K562 (cell line): ENCODE measurements around the gene NEXN. TPM values are rescaled to one million over a fixed set of nuclear protein-coding genes. Genes with fewer than 3 reads are reported as not detected.

Experiments
- CAMTA2 ChIP-seq: fragments of 250-450 bp; sonication (Bioruptor Pico); conservative IDR thresholded peaks from 2 replicates; pipeline ENCODE4 v1.5.1; 2022
- CBX5 ChIP-seq: IDR thresholded peaks from 2 replicates; pipeline ENCODE4 v1.6.1; 2014; ENCODE audit warnings: low read depth, borderline replicate concordance
- CEBPB ChIP-seq: fragments of 450-650 bp; IDR thresholded peaks from 2 replicates; pipeline ENCODE4 v1.6.1; 2016; ENCODE audit warnings: missing genetic modification characterization, missing compliant biosample characterization
- E4F1 ChIP-seq: fragments of 250-450 bp; sonication (Bioruptor Pico); IDR thresholded peaks from 2 replicates; pipeline ENCODE4 v1.5.0; 2021; ENCODE audit warnings: mild to moderate bottlenecking, borderline replicate concordance
- EGR1 ChIP-seq: fragments of 450-650 bp; conservative IDR thresholded peaks from 2 replicates; pipeline ENCODE4 v1.6.1; 2017; ENCODE audit warnings: mild to moderate bottlenecking
- HDAC3 ChIP-seq: fragments of 450-650 bp; IDR thresholded peaks from 2 replicates; pipeline ENCODE4 v1.6.1; 2018; ENCODE audit warnings: borderline replicate concordance, mild to moderate bottlenecking, moderate library complexity; ENCODE audit not compliant: partially characterized antibody
- HDAC8 ChIP-seq: fragments of 450-650 bp; IDR thresholded peaks from 2 replicates; pipeline ENCODE4 v1.6.1; 2016; ENCODE audit warnings: mild to moderate bottlenecking, missing genetic modification characterization, moderate library complexity, missing compliant biosample characterization
- KAT7 ChIP-seq: sonication (generic); formaldehyde crosslinking; IDR thresholded peaks from 2 replicates; pipeline ENCODE4 v1.8.0; 2022; ENCODE audit warnings: missing genetic modification reagents, mild to moderate bottlenecking, borderline replicate concordance
- MNT ChIP-seq, 2 experiments: fragments of 450-650 bp; conservative IDR thresholded peaks; 2 replicates each; pipeline ENCODE4 v1.6.1; 2017; ENCODE audit warnings: mild to moderate bottlenecking in 2 of 2, moderate library complexity in 2 of 2
- MTA1 ChIP-seq: fragments of 450-650 bp; IDR thresholded peaks from 2 replicates; pipeline ENCODE4 v1.6.1; 2017; ENCODE audit warnings: borderline replicate concordance
- POLR2AphosphoS5 ChIP-seq: IDR thresholded peaks from 2 replicates; pipeline ENCODE4 v1.6.1; 2011; ENCODE audit warnings: mild to moderate bottlenecking, low read depth, low read length, moderate library complexity; ENCODE audit not compliant: control insufficient read depth, insufficient read depth
- POLR2G ChIP-seq: fragments of 200-400 bp; formaldehyde crosslinking; IDR thresholded peaks from 2 replicates; pipeline ENCODE4 v1.6.1; 2017; ENCODE audit warnings: low read depth, mild to moderate bottlenecking, antibody characterized with exemption, low read length, moderate library complexity
- RBFOX2 ChIP-seq: fragments of 200-400 bp; formaldehyde crosslinking; IDR thresholded peaks from 2 replicates; pipeline ENCODE4 v1.6.1; 2017; ENCODE audit warnings: low read depth, mild to moderate bottlenecking, low read length, moderate library complexity
- SMC3 ChIP-seq: conservative IDR thresholded peaks from 2 replicates; pipeline ENCODE4 v1.6.1; 2011; ENCODE audit warnings: low read depth, low read length, improper control_type of control experiment; ENCODE audit not compliant: insufficient read depth
- SOX6 ChIP-seq: fragments of 450-650 bp; IDR thresholded peaks from 2 replicates; pipeline ENCODE4 v1.6.1; 2014; ENCODE audit warnings: mild to moderate bottlenecking
- SRSF1 ChIP-seq: fragments of 200-400 bp; formaldehyde crosslinking; IDR thresholded peaks from 2 replicates; pipeline ENCODE4 v1.6.1; 2017; ENCODE audit warnings: mild to moderate bottlenecking, low read depth, low read length, moderate library complexity
- TOE1 ChIP-seq, 2 experiments: fragments of 450-650 bp in 1 of 2; sonication (generic) in 1 of 2; formaldehyde crosslinking in 1 of 2; IDR thresholded peaks; 2 replicates each; pipeline versions ENCODE4 v1.7.1 to v1.8.0; 2016 to 2022; ENCODE audit warnings: borderline replicate concordance in 2 of 2, mild to moderate bottlenecking in 2 of 2, antibody characterized with exemption in 1 of 2, inconsistent platforms in 1 of 2, low read depth in 1 of 2, missing genetic modification reagents in 1 of 2, moderate library complexity in 1 of 2
- TRIM24 ChIP-seq, 2 experiments: fragments of 450-650 bp; IDR thresholded peaks; 2 replicates each; pipeline ENCODE4 v1.6.1; 2016
- U2AF1 ChIP-seq: fragments of 200-400 bp; formaldehyde crosslinking; optimal IDR thresholded peaks from 2 replicates; pipeline ENCODE3; 2017; ENCODE audit warnings: mild to moderate bottlenecking, low read depth, low read length, moderate library complexity
- ZBTB9 ChIP-seq: fragments of 450-650 bp; formaldehyde crosslinking; IDR thresholded peaks from 2 replicates; pipeline ENCODE4 v1.4.0; 2020; ENCODE audit warnings: mild to moderate bottlenecking, moderate library complexity
- ZNF347 ChIP-seq: fragments of 450-650 bp; formaldehyde crosslinking; IDR thresholded peaks from 2 replicates; pipeline ENCODE4 v1.4.0; 2020; ENCODE audit warnings: low read depth, mild to moderate bottlenecking, moderate library complexity
- ZNF408 ChIP-seq: fragments of 250-450 bp; sonication (Bioruptor Pico); IDR thresholded peaks from 2 replicates; pipeline ENCODE4 v1.4.0; 2020; ENCODE audit warnings: low read depth, mild to moderate bottlenecking, moderate library complexity
- ZNF707 ChIP-seq: fragments of 250-450 bp; sonication (Bioruptor Pico); conservative IDR thresholded peaks from 2 replicates; pipeline ENCODE4 v1.8.0; 2022; ENCODE audit warnings: inconsistent platforms, mild to moderate bottlenecking, moderate library complexity
- ZNF780A ChIP-seq: fragments of 250-450 bp; sonication (Bioruptor Pico); IDR thresholded peaks from 2 replicates; pipeline ENCODE4 v1.5.0; 2021; ENCODE audit warnings: mild to moderate bottlenecking
- polyA plus RNA-seq, 8 experiments: library from polyadenylated mRNA; depleted of rRNA in 4 of 8; stranded (reverse) in 5 of 8; unstranded in 3 of 8; fragments of >200 nt; fragmentation: Nextera tagmentation in 2 of 8; fragmentation: Illumina TruSeq in 1 of 8; extraction: Ambion mirVana in 2 of 8; extraction: Trizol in 1 of 8; gene quantifications; 2 replicates each; pipeline versions ENCODE4 v1.2.1 to v1.2.3, GENCODE V29; 2011 to 2014; ENCODE audit warnings: inconsistent platforms in 1 of 8, missing spikeins in 1 of 8
- total RNA-seq, 7 experiments: library from RNA; depleted of rRNA in 6 of 7; stranded (reverse); fragments of >200 nt in 6 of 7; fragmentation: Illumina TruSeq in 2 of 7; extraction: Trizol in 2 of 7; gene quantifications; 2 replicates each; pipeline versions ENCODE4 v1.2.1 to v1.2.3, GENCODE V29; 2011 to 2021; ENCODE audit warnings: low replicate concordance in 1 of 7

The NEXN gene
- total and polyA plus RNA-seq, 9 of the 15 experiments (the other 6 are each of a cell fraction or from before 2014, with no cell fraction given) = 0.18 to 1.8 (median 0.76) TPM

DNA sequence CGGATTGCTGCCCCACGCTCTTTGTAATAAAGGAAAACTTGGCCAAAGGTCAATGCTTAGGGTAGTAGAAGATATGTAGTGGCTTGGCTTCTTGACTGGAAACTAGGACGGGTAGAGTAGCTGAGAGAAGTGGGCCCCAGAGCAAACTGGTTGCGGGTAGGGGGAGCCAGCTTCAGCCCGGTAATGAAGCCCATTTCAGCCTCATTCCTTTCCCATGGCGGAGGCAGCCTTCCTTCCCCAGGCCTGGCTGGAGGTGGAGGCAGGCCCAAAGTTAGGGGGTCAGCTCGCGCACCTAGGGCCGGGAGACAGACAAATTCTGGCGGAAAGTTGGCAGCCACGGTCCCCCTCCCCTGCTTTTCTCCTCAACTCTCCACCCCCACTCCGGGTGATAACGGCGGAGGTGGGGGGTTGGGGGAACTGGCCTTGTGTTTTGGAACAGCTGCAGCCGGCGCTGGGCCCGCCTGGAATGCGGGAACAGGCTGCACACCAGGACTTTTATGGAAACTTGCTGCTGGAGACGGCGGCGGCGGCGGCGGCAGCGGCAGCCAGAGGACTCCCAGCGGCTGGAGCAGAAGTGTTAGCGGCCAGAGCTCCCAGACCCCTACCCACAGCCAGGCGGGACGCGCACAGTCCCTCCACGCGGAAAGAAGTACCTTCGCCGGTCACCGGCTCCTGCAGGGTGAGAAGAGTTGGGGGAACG lies at the start of gene NEXN (continued):
- TF ChIP-seq E4F1 (CRISPR knock-in tag) = no peak
- TF ChIP-seq ZNF347 = no peak
- 0 out of 2 replicates have a peak, but pooled peaks have one; percentile 20 for TF ChIP-seq EGR1
- TF ChIP-seq RBFOX2 = peak; percentile 46; the same call in 1 of the 2 replicates
- no peak for TF ChIP-seq ZBTB9 (CRISPR knock-in tag)
- TF ChIP-seq MNT (conservative IDR thresholded peaks at IDR 0.05) = no peak
- no peak for TF ChIP-seq ZNF707 (CRISPR knock-in tag)
- TF ChIP-seq KAT7 = no peak
- TF ChIP-seq CBX5 = no peak
- TF ChIP-seq MTA1 = no peak
- no peak for TF ChIP-seq SRSF1
- no peak for TF ChIP-seq ZNF408 (CRISPR knock-in tag)
- TF ChIP-seq SMC3 = no peak
- TF ChIP-seq ZNF780A (CRISPR knock-in tag) = no peak
- no peak for TF ChIP-seq TOE1 (IDR thresholded peaks at IDR 0.05; ENCODE audit: borderline replicate concordance)
- TF ChIP-seq TOE1 (CRISPR knock-in tag; IDR thresholded peaks at IDR 0.05; ENCODE audit: borderline replicate concordance, low read depth) = no peak
- peak; percentile 63 for TF ChIP-seq POLR2G
- no peak for TF ChIP-seq TRIM24 (IDR thresholded peaks at IDR 0.05)
- TF ChIP-seq HDAC3 = no peak
- no peak for TF ChIP-seq SOX6
- no peak for TF ChIP-seq CAMTA2 (CRISPR knock-in tag)
- TF ChIP-seq CEBPB (tag) = no peak
- TF ChIP-seq POLR2AphosphoS5 = no peak
- TF ChIP-seq U2AF1 = no peak
- TF ChIP-seq HDAC8 (tag) = no peak
